ENCODE results near the gene P2RY11.

DNA sequence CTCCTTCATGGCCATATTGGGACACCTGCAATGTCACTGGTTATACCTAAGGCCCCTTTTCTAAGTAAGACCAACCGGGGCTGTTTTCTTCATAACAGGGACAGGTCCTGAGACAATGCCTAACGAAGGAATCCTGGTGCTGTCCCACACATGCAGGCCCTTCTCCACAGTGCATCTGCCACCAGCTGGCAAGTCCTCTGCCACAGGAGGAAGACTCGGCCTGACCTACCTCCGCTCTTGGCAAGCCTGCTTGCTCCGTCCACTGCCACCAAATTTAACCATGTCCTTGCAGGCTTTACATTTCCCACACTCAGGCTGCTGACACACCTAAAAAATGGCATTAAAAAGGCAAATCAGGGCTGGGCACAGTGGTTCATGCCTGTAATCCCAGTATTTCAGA, 40.0 kb downstream of the P2RY11 start:
- no peak for TF ChIP-seq POLR2AphosphoS5 (IDR thresholded peaks at IDR 0.05; ENCODE audit: borderline replicate concordance, low read depth, low read length)
- TF ChIP-seq EZH2 (IDR thresholded peaks at IDR 0.05) = no peak

Data from SK-N-MC (cell line).